HG03139 (cell line): ENCODE measurements around the gene SIDT1.
"Not testable (repeated sequence)": the region's sequence is repeated elsewhere in the genome, so short reads cannot be mapped to it uniquely, and the experiment has no call there.

Experiments used
- ATAC-seq: cut with Tn5 transposase; IDR thresholded peaks from one replicate; pipeline ENCODE4 v1.9.1; 2021; ENCODE audit not compliant: unreplicated experiment

Gene SIDT1

DNA sequence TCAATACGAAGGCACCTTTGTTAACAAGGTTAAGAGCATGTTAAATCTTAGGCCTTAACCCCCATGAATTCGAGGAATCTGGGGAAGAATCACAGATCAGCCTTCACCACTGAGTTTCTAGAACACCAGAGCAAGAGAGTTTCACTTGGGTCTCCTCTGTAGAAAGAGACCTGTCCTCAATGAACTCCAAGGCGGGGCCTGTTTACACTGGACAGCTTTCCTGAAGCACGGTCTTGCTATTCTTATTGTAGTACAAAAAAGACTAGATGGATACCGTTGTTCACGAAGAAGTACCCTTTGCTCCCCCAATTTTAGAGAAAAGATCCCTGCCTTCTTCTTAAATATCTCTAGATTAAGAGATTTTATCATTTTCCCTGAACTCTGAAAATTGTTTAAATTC is 99.2 kb downstream of the SIDT1 start:
- ATAC-seq: no peak

DNA sequence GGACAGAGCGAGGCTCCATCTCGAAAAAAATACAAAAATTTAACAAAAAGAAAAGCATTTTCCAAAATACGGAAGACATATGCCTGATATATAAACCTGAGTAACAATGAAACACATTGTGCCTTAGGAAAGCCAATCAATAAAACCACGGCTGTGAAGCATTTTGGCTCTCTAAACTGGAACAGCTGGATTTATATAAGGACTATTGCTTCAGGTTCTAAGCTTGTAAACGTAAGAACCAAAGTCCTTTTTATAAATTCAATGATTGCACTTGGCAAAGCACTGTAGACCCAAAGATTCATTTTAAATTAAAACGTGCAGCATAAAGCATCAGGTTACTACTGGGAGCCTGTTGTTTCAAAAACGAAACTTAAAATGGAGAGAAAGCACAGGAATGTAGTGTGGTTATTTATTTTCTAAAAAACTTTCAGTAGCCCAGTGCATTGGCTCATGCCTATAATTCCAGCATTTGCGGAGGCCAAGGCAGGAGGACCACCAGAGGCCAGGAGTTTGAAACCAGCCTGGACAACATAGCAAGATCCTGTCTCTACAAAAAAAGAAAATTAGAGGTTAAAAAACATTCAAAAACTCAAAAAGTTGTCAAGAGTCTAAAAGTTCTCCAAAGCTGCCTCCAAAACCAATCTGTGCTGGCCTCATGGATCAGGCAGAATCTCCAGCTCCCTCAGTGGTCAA is 102.6 kb downstream of the SIDT1 start:
- no peak for ATAC-seq

DNA sequence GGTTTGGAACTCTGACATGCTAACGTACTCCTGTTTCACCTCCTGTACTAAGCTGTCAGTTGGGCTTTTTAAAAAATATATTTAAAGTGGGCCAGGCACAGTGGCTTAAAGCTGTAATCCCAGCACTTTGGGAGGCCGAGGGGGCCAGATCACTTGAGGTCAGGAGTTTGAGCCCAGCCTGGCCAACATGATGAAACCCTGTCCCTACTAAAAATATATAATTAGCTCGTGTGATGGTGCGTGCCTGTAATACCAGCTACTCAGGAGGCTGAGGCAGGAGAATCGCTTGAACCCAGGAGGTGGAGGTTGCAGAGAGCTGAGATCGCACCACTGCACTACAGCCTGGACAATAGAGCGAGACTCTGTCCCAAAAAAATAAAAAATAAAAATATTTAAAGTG is 103.7 kb downstream of the SIDT1 start:
- ATAC-seq: not testable (repeated sequence)

DNA sequence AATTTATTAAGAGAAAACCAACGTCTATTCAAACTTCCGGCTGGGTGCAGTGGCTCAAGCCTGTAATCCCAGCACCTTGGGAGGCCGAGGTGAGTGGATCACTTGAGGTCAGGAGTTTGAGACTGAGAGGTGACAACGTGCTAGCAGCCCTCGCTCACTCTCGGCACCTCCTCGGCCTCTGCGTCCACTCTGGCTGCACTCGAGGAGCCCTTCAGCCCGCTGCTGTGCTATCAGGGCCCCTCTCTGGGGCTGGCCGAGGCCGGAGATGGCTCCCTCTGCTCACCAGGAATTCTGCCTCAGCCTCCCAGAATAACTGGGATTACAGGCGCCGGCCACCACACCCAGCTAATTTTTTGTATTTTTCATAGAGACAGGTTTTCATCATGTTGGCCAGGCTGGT is 105.4 kb downstream of the SIDT1 start:
- ATAC-seq: no peak

DNA sequence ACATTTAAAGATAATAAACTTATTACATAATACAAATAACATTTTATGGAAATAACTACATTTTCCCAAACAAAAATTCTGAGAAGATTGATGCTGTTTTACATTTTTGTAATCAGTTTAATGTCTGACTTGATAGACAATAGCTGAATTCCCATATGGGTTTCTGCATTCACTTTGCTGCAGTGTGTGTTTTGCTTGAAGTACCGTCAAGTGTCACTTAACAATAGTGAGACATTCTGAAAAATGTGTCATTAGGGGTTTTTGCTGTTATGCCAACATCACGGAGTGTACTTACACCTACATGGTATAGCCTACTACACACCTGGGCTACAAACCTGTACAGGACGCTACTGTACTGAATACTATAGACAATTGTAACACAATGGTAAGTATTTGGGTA is 106.6 kb downstream of the SIDT1 start:
- no peak for ATAC-seq

DNA sequence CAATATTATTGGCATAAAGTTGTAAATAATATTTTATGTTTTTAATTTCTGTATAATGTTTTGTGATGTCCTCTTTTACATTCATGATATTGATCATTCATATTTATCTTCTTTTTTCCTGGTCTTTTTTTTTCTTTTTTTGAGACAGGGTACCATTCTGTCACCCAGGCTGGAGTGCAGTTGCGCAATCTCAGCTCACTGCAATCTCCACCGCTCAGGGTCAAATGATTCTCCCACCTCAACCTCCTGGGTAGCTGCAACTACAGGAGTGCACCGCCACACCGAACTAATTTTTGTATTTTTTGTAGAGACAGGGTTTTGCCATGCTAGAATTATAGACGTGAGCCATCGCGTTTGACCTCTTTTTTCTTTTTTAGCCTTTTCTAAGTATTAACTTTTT is 111.2 kb downstream of the SIDT1 start:
- ATAC-seq: no peak

DNA sequence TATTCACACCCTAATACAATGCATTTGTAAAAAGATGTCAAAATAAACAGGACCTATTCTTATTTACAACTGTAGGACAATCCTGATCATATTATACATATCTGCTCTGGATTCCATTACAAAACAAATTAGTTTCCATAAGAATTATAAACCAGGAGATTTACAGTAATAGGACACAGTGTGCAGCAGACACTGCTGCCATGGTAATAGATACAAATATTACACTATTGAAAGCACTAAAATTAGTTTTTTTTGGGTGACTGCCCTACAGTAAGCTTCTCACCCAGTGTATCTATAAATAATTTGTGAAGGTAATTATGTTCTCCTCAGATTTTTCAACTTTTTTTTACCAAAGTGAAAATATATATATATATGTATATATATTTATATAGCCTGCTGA is 116.2 kb downstream of the SIDT1 start:
- ATAC-seq: no peak

DNA sequence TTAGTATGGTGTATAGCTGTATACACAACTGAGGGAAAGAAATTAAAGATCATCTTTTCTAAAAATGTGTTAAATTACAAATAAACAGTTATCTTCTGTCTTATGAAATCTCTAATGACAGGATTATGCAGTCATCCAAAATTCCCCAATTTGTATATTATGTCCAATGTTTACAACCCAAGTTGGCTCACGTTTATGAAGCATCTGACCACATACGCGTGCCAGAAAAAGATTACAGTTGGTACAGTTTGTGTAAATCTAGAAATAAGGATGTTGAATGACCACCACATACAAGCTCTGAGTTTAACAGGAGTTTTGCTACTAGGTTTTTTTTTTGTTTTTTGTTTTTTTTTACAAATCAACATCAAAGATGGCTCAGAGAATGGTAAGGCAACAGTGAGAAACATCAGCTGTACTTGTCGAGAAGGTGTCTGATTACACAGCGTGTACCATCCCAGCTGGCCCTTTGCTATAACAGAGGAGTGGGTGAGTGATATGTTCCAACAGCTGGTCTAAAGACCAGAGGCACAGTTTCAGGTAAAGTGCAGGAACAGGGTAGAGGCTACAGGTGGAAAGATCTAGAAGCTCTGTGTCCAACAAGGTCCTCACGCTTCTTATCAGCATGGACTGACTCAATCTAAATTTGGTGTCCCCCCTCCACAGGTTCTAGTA is 117.0 kb downstream of the SIDT1 start:
- ATAC-seq: no peak

DNA sequence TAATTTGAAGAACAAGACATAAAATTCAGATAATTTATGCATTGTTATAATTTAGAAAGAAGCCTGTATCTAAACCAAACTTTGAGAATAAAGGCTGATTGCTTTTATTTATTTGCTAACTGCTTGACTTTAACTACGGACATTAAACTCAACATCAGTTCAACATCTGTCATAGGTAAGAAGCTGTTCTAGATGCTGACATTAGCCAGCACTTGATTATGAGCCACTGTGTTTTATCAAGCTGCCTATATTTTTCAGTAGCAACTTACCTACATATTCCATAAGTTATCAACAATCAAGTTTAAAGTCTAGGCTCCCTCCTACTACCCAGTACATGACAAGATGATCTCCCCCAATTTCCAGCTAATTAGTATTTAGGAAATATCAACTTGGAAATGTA is 122.0 kb downstream of the SIDT1 start:
- no peak for ATAC-seq

DNA sequence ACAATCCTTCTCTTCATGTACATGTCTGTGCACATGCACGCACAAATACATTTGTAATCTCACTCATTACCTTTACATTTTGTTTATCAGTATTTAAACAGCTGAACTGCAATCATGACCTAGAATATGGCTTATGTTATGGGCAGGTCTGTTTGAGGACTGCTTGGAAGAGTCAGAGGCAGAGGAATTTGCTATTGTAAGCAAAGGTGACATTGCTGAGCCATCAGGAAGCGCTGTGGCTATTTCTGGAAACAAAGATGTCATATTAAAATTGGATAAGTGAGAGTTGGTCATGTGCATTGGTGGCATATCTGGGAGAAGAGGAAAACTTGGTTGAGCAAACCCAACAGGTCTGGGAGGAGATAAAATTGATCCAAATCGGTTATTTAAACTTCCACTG is 122.5 kb downstream of the SIDT1 start:
- no peak for ATAC-seq

DNA sequence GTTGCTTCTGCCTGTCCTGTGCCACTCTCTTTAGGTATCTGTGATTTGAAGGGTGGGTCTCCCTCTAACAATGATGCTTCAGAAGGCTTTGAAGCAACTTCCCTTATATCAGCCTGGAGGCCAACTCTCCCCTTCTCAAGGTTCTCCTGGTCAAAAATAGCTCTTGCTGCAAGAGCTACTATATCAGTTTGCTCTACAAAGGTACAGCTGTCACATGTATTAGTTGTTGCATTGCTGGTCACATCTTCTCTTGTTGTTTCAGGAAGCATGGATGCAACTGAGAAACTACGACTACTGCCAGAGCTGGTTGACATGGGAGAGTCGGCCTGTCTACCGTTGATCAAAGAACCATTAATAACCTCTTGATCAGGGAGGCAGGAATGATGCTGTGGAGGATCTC is 125.8 kb downstream of the SIDT1 start:
- no peak for ATAC-seq

DNA sequence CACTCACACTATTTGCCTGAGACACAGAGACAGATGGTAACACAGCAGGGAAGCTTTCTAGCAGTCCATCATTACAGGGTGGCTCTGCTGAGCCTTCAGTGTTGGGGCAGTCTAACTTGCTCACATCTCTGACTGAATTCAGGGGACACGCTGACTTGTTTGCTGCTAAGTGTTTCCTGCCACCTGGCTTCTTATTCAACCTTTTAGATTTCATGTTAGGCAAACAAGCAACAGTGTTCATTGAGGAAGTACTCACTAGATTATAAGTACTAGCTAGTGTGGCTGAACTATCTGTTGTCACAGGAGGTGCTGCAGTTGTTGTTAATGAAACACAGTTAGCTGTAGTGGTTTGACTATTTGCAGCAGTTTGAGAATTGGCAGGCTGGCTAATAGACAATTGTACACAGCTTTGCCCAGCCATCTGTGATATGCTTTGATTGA is 126.8 kb downstream of the SIDT1 start:
- ATAC-seq: no peak

DNA sequence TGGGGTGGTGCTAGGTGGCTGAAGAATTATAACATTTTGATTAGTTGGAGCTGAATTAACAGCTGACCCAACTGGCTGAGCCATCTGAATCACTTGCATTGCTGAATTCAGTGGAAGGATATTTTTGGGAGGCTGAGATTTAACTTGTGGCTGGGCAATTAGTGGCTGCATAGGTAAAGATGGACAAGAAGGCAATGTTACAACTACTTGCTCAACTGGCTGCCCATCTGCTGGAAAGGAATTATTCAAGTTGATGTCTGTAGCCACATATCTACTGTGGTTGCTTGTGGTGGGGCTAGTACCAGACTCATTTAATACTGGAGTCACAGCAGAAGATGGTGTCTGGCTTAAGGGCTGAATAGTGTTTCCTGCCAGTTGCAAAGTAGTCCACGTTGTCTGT is 127.6 kb downstream of the SIDT1 start:
- no peak for ATAC-seq

DNA sequence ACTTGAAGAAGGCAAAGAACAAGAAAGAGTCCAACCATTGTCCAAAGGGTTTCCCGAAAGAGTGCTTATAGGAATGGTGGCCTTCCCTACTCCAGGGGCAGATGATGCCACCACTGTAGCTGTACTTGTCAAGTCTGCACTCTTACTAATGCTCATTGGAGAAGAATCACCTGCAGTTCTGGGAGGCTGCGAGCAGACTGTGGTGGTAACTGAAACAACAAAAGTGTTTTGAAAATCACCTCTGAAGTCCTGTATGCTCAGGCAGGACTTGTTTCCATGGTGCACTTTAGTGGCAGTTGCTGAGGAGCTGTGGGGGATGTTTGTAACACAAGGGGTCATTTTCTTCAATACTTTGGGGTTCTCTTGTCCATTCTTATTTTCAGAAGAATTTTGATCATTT is 128.1 kb downstream of the SIDT1 start:
- ATAC-seq: no peak

DNA sequence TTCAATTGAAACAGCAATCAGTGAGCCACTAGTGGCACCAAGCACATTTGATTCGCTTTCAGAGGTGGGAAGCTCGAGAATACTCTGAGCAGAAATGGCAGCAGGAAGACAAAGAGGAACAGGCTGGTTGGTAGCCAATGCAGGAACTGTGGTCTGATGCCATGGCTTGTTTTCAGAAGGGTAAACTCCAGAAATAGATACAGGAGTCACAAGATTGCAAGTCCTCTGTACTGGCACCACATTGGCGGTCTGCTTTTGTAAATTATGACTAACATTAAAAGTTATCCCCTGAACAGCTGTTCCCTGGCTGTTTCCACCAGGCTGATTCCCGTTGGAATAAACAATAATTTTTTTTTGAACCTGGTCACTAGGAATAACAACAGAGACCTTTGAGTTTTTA is 128.5 kb downstream of the SIDT1 start:
- ATAC-seq: no peak

DNA sequence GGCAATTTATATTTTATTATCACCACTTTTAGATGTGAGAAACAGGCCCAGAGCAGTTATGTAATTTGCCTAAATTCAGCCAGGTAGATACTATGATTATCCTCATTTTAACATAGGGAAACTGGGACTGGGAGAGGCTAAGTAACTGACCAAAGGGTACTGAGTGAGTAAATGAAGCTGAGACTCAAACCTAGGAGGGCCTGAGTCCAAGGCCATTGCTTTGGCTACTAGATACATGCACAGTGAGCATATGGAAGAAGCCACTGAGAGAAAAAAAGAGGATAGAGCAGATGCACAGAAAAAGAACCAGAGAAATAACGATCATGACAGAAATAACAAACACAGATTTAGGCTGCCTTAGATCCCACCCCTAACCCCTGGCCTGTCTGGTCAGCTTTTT is 130.5 kb downstream of the SIDT1 start:
- ATAC-seq: no peak

DNA sequence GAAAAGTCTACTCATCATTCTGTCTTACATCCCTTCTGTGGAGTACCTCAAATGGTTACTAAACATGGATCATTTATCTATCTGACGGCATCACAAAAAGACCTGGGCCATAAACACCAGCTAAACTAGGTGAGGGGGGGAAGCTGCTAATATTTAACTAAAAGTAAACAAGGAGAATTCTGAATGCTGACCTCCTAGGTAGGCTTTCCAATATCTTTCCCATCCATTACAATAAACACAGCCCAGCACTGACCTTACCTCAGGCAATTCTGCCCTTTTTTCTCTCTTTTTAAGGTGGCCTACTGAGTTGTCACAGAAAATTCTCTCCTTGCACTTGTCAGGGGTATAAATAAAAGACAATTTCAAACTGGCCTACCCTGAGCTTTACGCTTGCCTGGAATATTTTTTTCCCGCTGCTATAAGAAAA is 131.0 kb downstream of the SIDT1 start:
- no peak for ATAC-seq

DNA sequence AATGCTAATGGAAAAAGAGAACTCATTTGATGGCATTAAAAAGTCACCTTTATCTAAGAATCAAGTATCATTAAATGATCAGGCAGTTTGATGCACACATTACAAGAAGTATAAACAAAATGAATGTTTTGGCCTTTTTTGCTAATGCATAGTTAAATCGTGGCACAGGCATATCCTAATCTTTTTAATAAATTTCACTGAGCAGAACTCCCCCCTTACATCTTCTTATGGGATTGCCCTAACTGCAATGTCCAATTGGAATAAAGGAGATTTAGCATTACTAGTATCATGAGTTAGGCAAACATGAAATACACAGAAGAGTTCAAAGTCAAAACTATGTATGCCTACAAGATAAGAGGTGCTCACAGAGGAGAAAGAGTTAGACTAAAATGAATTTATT is 131.4 kb downstream of the SIDT1 start:
- ATAC-seq: no peak

DNA sequence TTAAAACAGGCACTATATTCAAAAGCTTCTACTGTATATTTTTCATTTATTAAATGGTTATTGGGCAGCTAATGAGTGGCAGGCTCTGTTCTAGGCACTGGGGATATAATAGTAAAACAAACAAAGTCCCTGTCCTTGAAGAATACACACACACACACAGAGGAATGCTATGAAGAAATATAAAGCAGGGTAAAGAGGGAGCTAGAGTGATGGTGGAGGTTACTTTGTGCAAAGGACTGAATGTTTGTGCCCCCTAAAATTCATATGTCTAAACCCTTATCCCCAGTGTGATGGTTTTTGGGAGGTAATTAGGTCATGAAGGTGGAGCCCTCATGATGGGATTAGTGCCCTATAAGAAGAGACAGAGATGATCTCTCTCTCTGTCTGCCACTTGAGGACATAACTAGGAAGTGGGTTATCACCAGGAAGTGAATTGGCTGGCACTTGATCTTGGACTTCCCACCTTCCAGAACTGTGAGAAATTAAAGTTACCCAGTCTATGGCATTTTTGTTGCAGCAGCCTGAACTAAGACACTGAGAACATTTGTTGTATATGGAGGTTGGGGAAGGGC is 132.3 kb downstream of the SIDT1 start:
- no peak for ATAC-seq

DNA sequence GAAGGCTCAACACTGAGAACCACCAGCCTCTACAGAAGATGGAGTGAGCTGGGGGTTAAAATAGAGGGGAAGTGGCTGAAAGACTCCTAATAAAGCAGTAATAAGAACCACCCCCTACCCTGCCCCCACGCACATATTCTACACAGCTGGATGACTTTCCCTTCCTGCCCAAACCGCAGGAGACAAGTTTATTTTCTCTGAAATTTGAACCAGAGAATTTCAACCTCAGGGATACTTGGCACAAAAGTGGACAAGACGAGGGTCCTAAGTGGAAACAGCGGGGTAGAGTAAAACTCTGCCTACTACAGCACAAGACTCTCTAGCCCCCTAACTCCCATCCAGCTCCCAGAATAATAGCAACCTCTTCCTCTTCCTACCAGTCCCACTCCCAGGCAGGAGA is 135.7 kb downstream of the SIDT1 start:
- no peak for ATAC-seq

DNA sequence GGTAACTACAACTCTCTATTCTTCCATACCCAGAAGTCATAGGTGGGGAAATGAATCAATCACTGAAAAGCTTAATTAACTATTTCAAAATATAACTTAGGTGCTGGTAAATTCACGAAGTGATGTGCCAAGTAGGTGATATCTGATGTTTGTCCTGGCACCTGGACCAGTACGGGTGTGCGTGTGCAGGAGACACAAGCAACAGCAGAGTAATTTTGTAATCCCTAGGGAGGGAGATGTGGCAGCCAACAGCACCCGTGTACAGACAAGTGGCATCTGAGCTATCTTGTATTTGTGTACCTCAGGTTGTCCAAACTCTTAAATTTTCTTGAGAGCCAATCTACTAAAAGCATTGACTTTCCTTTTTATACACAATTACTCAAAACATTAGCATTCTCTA is 141.2 kb downstream of the SIDT1 start:
- no peak for ATAC-seq

DNA sequence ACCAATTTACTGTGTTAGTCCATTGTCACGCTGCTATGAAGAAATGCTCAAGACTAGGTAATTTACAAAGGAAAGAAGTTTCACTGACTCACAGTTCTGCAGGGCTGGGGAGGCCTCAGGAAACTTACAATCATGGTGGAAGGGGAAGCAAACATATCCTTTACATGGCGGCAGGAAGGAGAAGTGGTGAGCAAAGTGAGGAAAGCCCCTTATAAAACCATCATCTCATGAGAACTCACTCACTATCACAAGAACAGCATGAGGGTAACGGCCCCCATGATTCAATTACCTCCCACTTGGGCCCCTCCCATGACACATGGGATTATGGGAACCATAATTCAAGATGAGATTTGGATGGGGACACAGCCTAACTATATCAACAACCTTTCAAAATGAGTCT is 143.9 kb downstream of the SIDT1 start:
- no peak for ATAC-seq

DNA sequence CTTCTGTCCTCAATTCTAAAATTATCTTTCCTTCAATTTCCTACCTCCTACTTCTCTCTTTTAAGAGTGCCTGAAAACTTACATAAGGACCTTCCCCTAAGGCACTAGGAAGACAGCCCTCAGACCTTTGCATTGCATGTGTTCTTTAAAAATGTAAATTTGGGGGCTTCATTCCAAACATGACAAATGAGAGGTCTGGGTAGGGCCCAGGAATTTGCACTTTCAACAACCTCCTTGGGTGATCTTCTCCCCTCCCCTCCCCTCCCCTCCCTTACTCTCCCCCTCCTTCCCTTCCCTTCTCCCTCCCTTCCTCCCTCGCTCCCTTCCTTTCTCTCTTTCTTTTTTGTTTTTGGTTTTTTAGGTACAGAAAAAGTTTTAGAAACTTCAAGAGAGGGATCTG is 145.4 kb downstream of the SIDT1 start:
- no peak for ATAC-seq
